Measurements from ENCODE around the gene FNBP1.

FNBP1 gene

GRCh38 chr9:129918296-129918950 is 124.6 kb downstream of the FNBP1 start:
- no peak for TF ChIP-seq SPI1 (IDR thresholded peaks at IDR 0.05; ENCODE audit: borderline replicate concordance, low read depth)
- TF ChIP-seq GABPA (IDR thresholded peaks at IDR 0.05; ENCODE audit: low read depth), result no peak
- no peak for TF ChIP-seq POLR2AphosphoS5 (IDR thresholded peaks at IDR 0.05; ENCODE audit: low read depth)
- TF ChIP-seq REST (IDR thresholded peaks at IDR 0.05; ENCODE audit: insufficient replicate concordance, low read depth), result no peak
- TF ChIP-seq CTCF (IDR thresholded peaks at IDR 0.05; ENCODE audit: insufficient read depth, low read length), result no peak

GRCh38 chr9:129916707-129917106 is 126.3 kb downstream of the FNBP1 start:
- Histone ChIP-seq H3K27ac (replicated peaks) (no peak overlapping the region), H3K27me3 (ENCODE audit: insufficient read depth, poor library complexity, severe bottlenecking) (no peaks in the 10 kb centered on the region), H3K4me3 (replicated peaks; ENCODE audit: insufficient read depth, low read length) (no peak overlapping the region)
- TF ChIP-seq POLR2AphosphoS5 (IDR thresholded peaks at IDR 0.05; ENCODE audit: low read depth), result no peak
- no peak for TF ChIP-seq CTCF (IDR thresholded peaks at IDR 0.05; ENCODE audit: insufficient read depth, low read length)
- no peak for DNase-seq (ENCODE audit: low read depth in 1 of 2, low spot score in 1 of 2)

More at GRCh38 chr9:129918296-129918950, 124.6 kb downstream of the FNBP1 start:
- Histone ChIP-seq H3K4me3 (replicated peaks; ENCODE audit: insufficient read depth, low read length) (no peak overlapping the region), H3K27me3 (ENCODE audit: insufficient read depth, poor library complexity, severe bottlenecking) (no peaks in the 10 kb centered on the region), H3K27ac (replicated peaks) (no peak overlapping the region)
- no peak for DNase-seq (ENCODE audit: low read depth in 1 of 2, low spot score in 1 of 2)

GRCh38 chr9:129914051-129914450 is 128.9 kb downstream of the FNBP1 start:
- Histone ChIP-seq H3K4me3 (replicated peaks; ENCODE audit: insufficient read depth, low read length) (no peak overlapping the region), H3K27me3 (ENCODE audit: insufficient read depth, poor library complexity, severe bottlenecking) (no peaks in the 10 kb centered on the region), H3K27ac (replicated peaks) (0 out of 2 replicates have a peak overlapping the region, but pooled peaks have one; percentile 10)
- TF ChIP-seq CTCF (IDR thresholded peaks at IDR 0.05; ENCODE audit: insufficient read depth, low read length) (no peak), POLR2AphosphoS5 (IDR thresholded peaks at IDR 0.05; ENCODE audit: low read depth) (no peak)
- DNase-seq (ENCODE audit: low read depth in 1 of 2, low spot score in 1 of 2), result no peak

- H3K4me3 ChIP-seq (replicated peaks; ENCODE audit: insufficient read depth, low read length), result no peak overlapping the region
- no peak for TF ChIP-seq CTCF (IDR thresholded peaks at IDR 0.05; ENCODE audit: insufficient read depth, low read length)
- no peak for TF ChIP-seq POLR2AphosphoS5 (IDR thresholded peaks at IDR 0.05; ENCODE audit: low read depth)
- TF ChIP-seq SPI1 (IDR thresholded peaks at IDR 0.05; ENCODE audit: borderline replicate concordance, low read depth), result no peak
- no peak for TF ChIP-seq REST (IDR thresholded peaks at IDR 0.05; ENCODE audit: insufficient replicate concordance, low read depth)
- TF ChIP-seq GABPA (IDR thresholded peaks at IDR 0.05; ENCODE audit: low read depth), result no peak
- DNase-seq (ENCODE audit: low read depth in 1 of 2, low spot score in 1 of 2), result peak; percentile 28 to 51
- no peaks in the 10 kb centered on the region for H3K27me3 ChIP-seq (ENCODE audit: insufficient read depth, poor library complexity, severe bottlenecking)
- H3K27ac ChIP-seq (replicated peaks), result no peak overlapping the region
These were observed 132.1 kb downstream of the FNBP1 start for GRCh38 chr9:129910628-129911567.
